ENCODE data around the gene SOX10. TPM values are rescaled to one million over a fixed set of nuclear protein-coding genes. Genes with fewer than 3 reads are reported as not detected.

The SOX10 gene
- total and polyA plus RNA-seq, 10 donors, result 0.09 to 1.8 (median 0.21) TPM; not detected in 4

DNA sequence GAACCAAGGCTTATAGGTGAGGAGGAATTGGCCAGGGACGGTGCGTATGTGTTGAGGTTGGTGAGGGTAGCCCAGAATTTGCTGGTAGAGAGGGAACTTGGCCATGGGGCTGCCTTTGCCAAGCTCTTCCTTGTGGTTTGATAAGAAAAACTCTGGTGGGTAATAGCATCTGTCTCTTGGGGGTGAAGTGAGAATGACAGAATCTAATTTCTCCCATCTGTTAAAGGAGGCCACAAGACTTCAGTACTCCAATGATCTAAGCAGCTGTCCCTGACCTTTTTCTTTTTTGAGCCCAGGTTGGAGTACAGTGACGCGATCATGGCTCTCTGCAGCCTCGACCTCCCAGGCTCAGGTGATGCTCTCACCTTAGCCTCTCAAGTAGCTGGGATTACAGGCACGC is 36.9 kb upstream of the SOX10 start:
- 79 to 94% (median 89%) methylated on average over 6 of the region's 6 CpGs for WGBS, 5 donors
- intact Hi-C loops (cut with DNase I; ENCODE audit: low total_unique reads), result no loop called here

DNA sequence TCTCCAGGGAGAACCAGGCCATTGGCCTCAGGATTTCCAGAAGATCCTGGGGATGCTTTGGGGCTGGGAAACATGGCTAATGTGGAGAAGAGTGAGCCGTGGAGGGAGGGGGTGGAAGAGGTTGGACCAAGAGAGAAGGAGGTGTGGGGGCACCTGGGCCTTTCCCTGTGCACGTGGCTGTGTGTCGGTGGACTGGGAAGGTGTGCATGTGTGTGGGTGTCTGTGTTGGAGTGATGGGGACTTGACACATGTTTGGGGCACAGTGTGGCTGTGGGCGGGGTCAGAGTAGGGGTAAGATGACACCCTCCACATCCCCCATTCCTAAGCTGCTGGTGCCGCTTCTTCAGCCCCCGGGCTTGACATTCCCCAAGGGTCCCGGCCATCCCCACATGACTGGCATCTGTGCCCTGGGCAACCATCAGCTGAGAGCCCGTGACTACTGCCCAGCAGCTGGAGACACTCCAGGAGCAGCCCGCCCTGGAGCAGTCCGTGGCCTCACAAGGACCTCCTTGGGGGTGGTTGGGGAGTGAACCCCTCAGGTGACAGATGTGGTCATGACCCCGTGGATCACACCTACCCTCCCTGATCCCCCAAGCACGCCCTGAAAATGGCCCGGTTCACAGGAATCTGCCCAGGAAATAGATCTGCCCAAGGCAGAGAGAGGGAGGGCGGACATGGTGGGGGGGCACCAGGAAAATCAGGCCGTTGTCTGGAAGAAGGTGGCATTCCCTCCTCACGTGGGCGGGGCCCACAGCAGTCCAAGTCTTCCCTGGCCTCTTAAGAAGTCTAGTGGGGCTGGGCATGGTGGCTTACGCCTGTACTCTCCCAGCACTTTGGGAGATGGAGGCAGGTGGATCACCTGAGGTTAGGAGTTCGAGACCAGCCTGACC is 34.8 kb upstream of the SOX10 start:
- Histone ChIP-seq H3K27me3 (replicated peaks in 1 of 7) (no peaks in the 10 kb centered on the region), H3K4me3 (no peak overlapping the region), H3K9me3 (peaks cover 0 to 2% (median 0%) of the 10 kb centered on the region in 8 donors), H3K27ac (no peak overlapping the region), H3K36me3 (no peaks in the 10 kb centered on the region), H3K4me1 (peaks cover 0 to 19% (median 6%) of the 10 kb centered on the region in 6 donors)
- intact Hi-C loops (cut with DNase I; ENCODE audit: low total_unique reads), result no loop called here
- TF ChIP-seq POLR2A (IDR thresholded peaks at IDR 0.05) (no peak), POLR2AphosphoS5 (IDR thresholded peaks at IDR 0.05) (no peak)
- TF ChIP-seq, protein P1, sequence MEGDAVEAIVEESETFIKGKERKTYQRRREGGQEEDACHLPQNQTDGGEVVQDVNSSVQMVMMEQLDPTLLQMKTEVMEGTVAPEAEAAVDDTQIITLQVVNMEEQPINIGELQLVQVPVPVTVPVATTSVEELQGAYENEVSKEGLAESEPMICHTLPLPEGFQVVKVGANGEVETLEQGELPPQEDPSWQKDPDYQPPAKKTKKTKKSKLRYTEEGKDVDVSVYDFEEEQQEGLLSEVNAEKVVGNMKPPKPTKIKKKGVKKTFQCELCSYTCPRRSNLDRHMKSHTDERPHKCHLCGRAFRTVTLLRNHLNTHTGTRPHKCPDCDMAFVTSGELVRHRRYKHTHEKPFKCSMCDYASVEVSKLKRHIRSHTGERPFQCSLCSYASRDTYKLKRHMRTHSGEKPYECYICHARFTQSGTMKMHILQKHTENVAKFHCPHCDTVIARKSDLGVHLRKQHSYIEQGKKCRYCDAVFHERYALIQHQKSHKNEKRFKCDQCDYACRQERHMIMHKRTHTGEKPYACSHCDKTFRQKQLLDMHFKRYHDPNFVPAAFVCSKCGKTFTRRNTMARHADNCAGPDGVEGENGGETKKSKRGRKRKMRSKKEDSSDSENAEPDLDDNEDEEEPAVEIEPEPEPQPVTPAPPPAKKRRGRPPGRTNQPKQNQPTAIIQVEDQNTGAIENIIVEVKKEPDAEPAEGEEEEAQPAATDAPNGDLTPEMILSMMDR (IDR thresholded peaks at IDR 0.05 in 8 of 11, conservative IDR thresholded peaks at IDR 0.05 in 3 of 11), result no peak
- DNase-seq, result no peak
- 77 to 90% (median 85%) methylated on average over 14 to 19 of the region's 19 CpGs for WGBS, 5 donors

More for the DNA sequence above, 36.9 kb upstream of the SOX10 start:
- Histone ChIP-seq H3K36me3 (no peaks in the 10 kb centered on the region), H3K9me3 (no peaks in the 10 kb centered on the region), H3K4me1 (peaks cover 0 to 19% (median 6%) of the 10 kb centered on the region in 6 donors), H3K27ac (no peak overlapping the region), H3K4me3 (no peak overlapping the region), H3K27me3 (replicated peaks in 1 of 7) (no peaks in the 10 kb centered on the region)
- DNase-seq, result no peak
- TF ChIP-seq, protein P1 (IDR thresholded peaks at IDR 0.05 in 8 of 11, conservative IDR thresholded peaks at IDR 0.05 in 3 of 11), result no peak
- TF ChIP-seq POLR2A (IDR thresholded peaks at IDR 0.05) (no peak), POLR2AphosphoS5 (IDR thresholded peaks at IDR 0.05) (no peak)

DNA sequence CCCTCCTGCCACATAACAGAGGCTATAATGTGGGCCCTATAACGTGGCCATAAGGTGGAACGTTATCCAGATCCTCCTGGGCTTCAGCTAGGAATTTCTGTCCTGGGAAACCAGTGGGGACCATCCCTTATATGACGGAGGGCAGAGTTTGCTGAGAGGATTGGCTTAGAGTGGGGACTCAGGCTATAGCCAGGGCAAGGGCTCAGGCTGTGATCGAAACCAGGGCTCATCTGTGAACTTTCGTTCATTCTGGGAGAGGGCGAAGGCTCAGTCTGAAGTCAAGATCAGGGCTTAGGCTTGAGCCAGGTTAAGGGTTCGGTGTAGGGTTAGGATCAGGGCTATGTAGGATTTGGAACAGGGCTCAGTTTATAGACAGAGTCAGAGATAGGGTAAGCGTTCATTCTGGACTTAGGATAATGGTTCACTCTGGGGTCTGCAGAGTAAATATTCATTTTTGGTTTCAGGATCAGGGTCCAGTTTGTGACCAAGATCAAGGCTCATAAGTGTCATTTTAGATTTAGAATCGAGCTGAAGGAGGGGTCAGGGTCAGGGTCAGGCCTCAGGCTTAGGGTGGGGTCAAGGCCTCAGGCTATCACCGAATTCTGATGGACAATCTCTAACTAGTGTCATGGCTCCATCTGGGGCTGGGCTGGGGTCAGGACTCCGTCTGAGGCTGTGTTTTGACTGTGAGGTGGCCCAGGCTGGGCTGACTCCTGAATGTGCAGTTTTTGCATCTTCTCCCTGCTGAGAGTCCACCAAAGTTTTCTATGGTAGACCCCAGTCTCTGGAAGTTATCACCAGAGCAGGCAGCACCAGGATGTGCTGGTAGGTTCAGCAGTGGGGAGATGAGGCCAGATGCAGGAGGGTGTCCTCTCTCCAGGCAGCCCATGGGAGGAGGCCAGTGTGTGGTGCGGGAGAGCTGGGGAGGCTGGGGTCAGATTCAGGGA is 33.9 kb upstream of the SOX10 start:
- H3K4me1 ChIP-seq, result peaks cover 0 to 19% (median 6%) of the 10 kb centered on the region in 6 donors
- intact Hi-C loops (cut with DNase I; ENCODE audit: low total_unique reads), result no loop called here
- H3K27me3 ChIP-seq (replicated peaks in 1 of 7), result no peaks in the 10 kb centered on the region
- DNase-seq, result no peak
- H3K36me3 ChIP-seq, result no peaks in the 10 kb centered on the region
- no peak overlapping the region for H3K4me3 ChIP-seq
- WGBS, 5 donors, result 82 to 91% (median 84%) methylated on average over 11 to 12 of the region's 12 CpGs
- H3K27ac ChIP-seq, result peak overlapping the region in 1 of 8 donors; percentile 37
- peaks cover 0 to 5% (median 0%) of the 10 kb centered on the region in 8 donors for H3K9me3 ChIP-seq
- no peak for TF ChIP-seq POLR2AphosphoS5 (IDR thresholded peaks at IDR 0.05)
- TF ChIP-seq, protein P1 (IDR thresholded peaks at IDR 0.05 in 8 of 11, conservative IDR thresholded peaks at IDR 0.05 in 3 of 11), result no peak
- TF ChIP-seq POLR2A (IDR thresholded peaks at IDR 0.05), result no peak

All from spleen (tissue), 11 donors.